ENCODE results near the gene TNNT2.

DNA sequence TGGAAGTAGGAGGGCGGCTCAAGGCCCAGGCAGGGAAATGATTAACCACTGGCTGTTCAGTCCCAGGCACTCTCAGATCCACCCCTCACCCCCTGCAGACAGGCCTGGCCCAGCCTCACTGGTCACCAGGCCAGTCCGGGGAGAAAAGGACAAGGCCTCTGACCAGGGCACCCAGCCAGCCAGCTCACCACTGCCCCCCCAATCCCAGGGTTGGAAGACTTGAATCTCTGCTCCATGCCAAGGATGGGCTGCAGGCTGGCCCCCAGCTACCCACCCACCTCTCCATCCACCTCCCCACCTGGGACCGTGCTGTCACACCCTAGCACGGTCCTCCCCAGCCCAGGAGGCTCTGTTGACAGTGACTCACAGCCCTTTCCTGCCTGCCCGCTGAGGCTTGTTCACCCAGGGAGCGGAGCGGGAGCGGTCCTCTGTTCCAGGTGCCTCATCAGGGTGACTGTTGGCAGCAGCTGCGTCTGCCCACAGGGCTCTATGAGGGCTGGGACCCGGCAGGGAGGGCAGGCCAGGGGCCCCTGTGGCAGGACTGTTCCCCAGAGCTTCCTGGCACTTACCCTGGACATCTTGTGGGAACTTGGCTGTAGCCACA, 19.5 kb upstream of the TNNT2 start:
- TF ChIP-seq, protein P1, sequence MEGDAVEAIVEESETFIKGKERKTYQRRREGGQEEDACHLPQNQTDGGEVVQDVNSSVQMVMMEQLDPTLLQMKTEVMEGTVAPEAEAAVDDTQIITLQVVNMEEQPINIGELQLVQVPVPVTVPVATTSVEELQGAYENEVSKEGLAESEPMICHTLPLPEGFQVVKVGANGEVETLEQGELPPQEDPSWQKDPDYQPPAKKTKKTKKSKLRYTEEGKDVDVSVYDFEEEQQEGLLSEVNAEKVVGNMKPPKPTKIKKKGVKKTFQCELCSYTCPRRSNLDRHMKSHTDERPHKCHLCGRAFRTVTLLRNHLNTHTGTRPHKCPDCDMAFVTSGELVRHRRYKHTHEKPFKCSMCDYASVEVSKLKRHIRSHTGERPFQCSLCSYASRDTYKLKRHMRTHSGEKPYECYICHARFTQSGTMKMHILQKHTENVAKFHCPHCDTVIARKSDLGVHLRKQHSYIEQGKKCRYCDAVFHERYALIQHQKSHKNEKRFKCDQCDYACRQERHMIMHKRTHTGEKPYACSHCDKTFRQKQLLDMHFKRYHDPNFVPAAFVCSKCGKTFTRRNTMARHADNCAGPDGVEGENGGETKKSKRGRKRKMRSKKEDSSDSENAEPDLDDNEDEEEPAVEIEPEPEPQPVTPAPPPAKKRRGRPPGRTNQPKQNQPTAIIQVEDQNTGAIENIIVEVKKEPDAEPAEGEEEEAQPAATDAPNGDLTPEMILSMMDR (conservative IDR thresholded peaks at IDR 0.05; ENCODE audit: low read length) = no peak
- TF ChIP-seq EZH2phosphoT487 (IDR thresholded peaks at IDR 0.05; ENCODE audit: borderline replicate concordance, low read depth, low read length) = no peak
